Hepatic stellate cell (primary cell): ENCODE results near the gene SNAP29.
"Not testable (repeated sequence)": the region's sequence is repeated elsewhere in the genome, so short reads cannot be mapped to it uniquely, and the experiment has no call there.

Experiments
- DNase-seq: peaks from one replicate; pipeline ENCODE4 v3.0.0; 2011; ENCODE audit warnings: low spot score

SNAP29 gene

GRCh38 chr22:20858615-20859416 lies at the start of gene SNAP29, which contains the start of gene PI4KA:
Gene SNAP29 (plus strand): TSS chr22:20859007. CDS start chr22:20859111, 104 bp downstream.
Gene PI4KA (minus strand): TSS chr22:20858811. CDS start chr22:20858725, 86 bp downstream.
- DNase-seq: peak; percentile 99

GRCh38 chr22:20809538-20810185 lies 49.1 kb upstream of the SNAP29 start:
- no peak for DNase-seq

- no peak for DNase-seq
Measured at GRCh38 chr22:20810645-20811044, 48.2 kb upstream of the SNAP29 start.

- DNase-seq: no peak
Measured at GRCh38 chr22:20811171-20811570, 47.6 kb upstream of the SNAP29 start.

- no peak for DNase-seq
Measured at GRCh38 chr22:20811971-20812660, 46.7 kb upstream of the SNAP29 start.

GRCh38 chr22:20813056-20813455 lies 45.8 kb upstream of the SNAP29 start:
- no peak for DNase-seq

GRCh38 chr22:20814221-20814808 lies 44.5 kb upstream of the SNAP29 start:
- no peak for DNase-seq

- no peak for DNase-seq
Measured at GRCh38 chr22:20815477-20816050, 43.2 kb upstream of the SNAP29 start.

- no peak for DNase-seq
Measured at GRCh38 chr22:20816559-20816958, 42.2 kb upstream of the SNAP29 start.

- no peak for DNase-seq
Measured at GRCh38 chr22:20818471-20818870, 40.3 kb upstream of the SNAP29 start.

GRCh38 chr22:20819471-20819870 lies 39.3 kb upstream of the SNAP29 start:
- DNase-seq: no peak

GRCh38 chr22:20821717-20822239 lies 37.0 kb upstream of the SNAP29 start:
- not testable (repeated sequence) for DNase-seq

GRCh38 chr22:20822240-20822639 lies 36.6 kb upstream of the SNAP29 start:
- no peak for DNase-seq

GRCh38 chr22:20823264-20823663 lies 35.5 kb upstream of the SNAP29 start:
- DNase-seq: no peak

GRCh38 chr22:20825216-20825615 lies 33.6 kb upstream of the SNAP29 start:
- DNase-seq: not testable (repeated sequence)

GRCh38 chr22:20825624-20826023 lies 33.2 kb upstream of the SNAP29 start:
- no peak for DNase-seq

- not testable (repeated sequence) for DNase-seq
Measured at GRCh38 chr22:20826373-20827152, 32.2 kb upstream of the SNAP29 start.

- DNase-seq: no peak
Measured at GRCh38 chr22:20829491-20830134, 29.2 kb upstream of the SNAP29 start.

GRCh38 chr22:20833225-20833665 lies 25.6 kb upstream of the SNAP29 start:
- no peak for DNase-seq

GRCh38 chr22:20834206-20834605 lies 24.6 kb upstream of the SNAP29 start:
- DNase-seq: no peak
